GM08714 (cell line): ENCODE results near the gene NQO1.
A peak's percentile ranks its signal among the peaks of the same experiment; 100 is the strongest.
"Not testable (repeated sequence)": the region's sequence is repeated elsewhere in the genome, so short reads cannot be mapped to it uniquely, and the experiment has no call there.

Experiments used
- H3K4me3 ChIP-seq: fragments of 200-500 bp; sonication (Bioruptor generic); 2 replicates; pipeline ENCODE4 v1.5.1; 2014; ENCODE audit warnings: mild to moderate bottlenecking, low read length, inconsistent platforms
- ZNF274 ChIP-seq: IDR thresholded peaks from 2 replicates; pipeline ENCODE4 v1.6.1; 2012; ENCODE audit warnings: mild to moderate bottlenecking, low read depth, low read length

The NQO1 gene

GRCh38 chr16:69754469-69755310, 28.3 kb upstream of the NQO1 start, which contains the start of gene NOB1:
TSS of gene NOB1 (minus strand) at chr16:69754926. CDS start at chr16:69754910, 16 bp downstream.
- no peak for TF ChIP-seq ZNF274
- peak within 1 kb of the TSS; percentile 70 for H3K4me3 ChIP-seq

DNA sequence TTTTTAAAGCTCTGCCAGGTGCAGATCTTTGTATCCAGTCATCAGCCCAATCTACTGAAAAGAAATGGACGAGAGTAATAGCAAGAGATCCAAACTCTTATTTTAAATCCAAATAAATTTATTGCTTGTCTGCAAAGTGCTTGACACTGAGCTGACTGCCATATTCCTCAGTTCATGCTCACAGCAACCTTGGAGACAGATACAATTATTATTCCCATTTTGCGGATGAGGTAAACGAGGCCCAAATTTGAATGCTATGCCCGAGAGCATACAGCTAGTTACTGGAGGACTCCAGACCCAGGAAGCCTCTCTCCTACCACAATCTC, 27.7 kb upstream of the NQO1 start:
- no peak for TF ChIP-seq ZNF274
- peak overlapping the region; percentile 70 for H3K4me3 ChIP-seq

GRCh38 chr16:69748694-69749345, 22.5 kb upstream of the NQO1 start:
- no peak for TF ChIP-seq ZNF274
- H3K4me3 ChIP-seq, result no peak overlapping the region

- TF ChIP-seq ZNF274, result no peak
- no peak overlapping the region for H3K4me3 ChIP-seq
Observed at GRCh38 chr16:69747115-69747514, 20.8 kb upstream of the NQO1 start.

DNA sequence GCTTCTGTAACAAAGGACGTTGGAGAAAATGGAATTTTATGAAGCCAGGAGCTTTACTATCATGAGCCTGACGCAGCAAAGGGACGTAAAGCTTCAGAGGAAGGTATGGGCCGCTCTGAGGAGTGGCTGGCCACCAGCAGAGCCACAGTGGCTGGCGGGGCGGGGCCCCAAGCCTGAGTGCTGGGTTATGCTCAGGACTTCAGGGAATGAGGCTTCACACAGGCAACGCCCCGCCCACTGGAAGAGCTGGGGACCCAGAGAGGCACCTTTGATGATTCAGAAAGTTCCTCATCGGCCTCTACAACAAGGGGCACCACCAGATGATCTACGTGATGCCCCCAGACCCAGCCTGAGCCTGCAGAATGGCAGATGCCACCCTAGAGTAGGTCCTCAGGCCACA, 19.6 kb upstream of the NQO1 start:
- H3K4me3 ChIP-seq, result no peak overlapping the region
- TF ChIP-seq ZNF274, result no peak

DNA sequence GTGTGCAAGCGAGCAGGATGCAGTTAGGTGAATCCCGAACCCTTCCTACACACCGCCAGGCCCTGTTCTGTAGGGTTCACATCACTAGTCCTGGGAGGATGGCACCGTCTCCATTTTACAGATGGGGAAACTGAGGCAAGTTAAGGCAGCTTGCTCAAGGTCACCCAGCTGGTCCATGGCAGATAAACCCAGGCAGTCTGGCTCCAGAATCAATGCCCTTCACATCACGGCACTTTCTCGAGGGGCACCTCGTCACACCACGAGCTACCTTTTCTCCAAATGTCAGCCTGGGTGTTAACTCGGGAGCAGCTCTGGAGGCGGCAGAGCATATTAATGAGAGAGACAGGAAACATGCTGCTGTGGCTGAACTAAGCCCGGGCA, 18.9 kb upstream of the NQO1 start:
- TF ChIP-seq ZNF274, result no peak
- no peak overlapping the region for H3K4me3 ChIP-seq

- TF ChIP-seq ZNF274, result no peak
- no peak overlapping the region for H3K4me3 ChIP-seq
Observed at GRCh38 chr16:69744363-69745231, 18.2 kb upstream of the NQO1 start.

- no peak overlapping the region for H3K4me3 ChIP-seq
- TF ChIP-seq ZNF274, result no peak
Observed at GRCh38 chr16:69741951-69742904, 15.9 kb upstream of the NQO1 start.

- no peak for TF ChIP-seq ZNF274
- no peak overlapping the region for H3K4me3 ChIP-seq
Observed at GRCh38 chr16:69741519-69741918, 15.2 kb upstream of the NQO1 start.

- no peak for TF ChIP-seq ZNF274
- no peak overlapping the region for H3K4me3 ChIP-seq
Observed at GRCh38 chr16:69732101-69732500, 5.7 kb upstream of the NQO1 start.

GRCh38 chr16:69731280-69731679, 4.9 kb upstream of the NQO1 start:
- H3K4me3 ChIP-seq, result not testable (repeated sequence)

DNA sequence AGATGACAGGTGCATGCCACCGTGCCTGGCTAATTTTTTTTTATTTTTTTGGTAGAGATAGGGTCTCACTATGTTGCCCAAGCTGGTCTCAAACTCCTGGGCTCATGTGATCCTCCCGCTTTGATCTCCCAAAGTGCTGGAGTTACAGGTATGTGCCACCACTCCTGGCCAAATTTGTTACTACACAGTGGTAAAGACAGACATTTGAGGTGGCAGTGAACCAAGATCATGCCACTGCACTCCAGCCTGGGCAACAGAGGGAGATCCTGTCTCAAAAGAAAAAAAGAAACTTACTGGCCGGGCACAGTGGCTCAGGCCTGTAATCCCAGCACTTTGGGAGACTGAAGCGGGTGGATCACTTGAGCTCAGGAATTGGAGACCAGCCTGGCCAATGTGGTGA, 2.7 kb upstream of the NQO1 start:
- not testable (repeated sequence) for H3K4me3 ChIP-seq

GRCh38 chr16:69727916-69728270, 1.5 kb upstream of the NQO1 start:
- no peak overlapping the region for H3K4me3 ChIP-seq

DNA sequence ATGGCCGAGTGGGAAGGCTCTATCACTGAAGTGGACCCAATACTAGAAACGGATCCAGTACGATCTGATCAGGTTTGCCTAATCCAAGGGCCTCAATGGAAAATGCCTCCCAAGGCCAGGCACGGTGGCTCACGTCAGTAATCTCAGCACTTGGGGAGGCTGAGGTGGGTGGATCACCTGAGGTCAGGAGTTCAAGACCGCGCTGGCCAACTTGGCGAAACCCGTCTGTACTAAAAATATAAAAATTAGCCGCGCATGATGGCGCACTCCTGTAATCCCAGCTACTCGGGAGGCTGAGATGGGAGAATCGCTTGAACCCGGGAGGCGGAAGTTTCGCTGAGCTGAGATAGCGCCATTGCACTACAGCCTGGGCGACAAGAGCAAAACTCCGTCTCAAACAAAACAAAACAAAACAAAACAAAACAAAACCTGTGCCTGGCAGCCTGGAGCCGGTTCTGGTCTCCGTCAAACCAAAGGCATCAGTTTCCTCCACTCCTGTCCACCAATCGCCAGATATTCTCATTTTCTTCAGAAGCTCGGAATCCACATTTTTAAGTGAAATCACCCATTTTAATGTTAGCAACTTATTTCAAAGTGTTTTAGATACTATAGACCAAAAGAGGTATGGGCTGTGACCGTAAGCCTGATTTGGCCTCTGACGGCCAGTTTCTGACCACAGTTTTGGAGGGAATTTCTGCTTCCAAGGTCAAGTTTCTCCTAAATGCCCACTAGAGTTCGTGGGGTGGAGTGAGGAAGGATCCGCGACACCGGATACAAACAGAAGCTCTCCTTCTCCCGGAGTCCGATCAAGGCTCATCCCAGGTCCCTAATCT, 664 bp downstream of the NQO1 start:
- H3K4me3 ChIP-seq, result peak overlapping the region; percentile 88
- no peak for TF ChIP-seq ZNF274

More at GRCh38 chr16:69727916-69728270, 1.5 kb upstream of the NQO1 start:
- no peak for TF ChIP-seq ZNF274
